TTC549 (cell line): ENCODE results near the gene FAM120C.

ENCODE experiments used
- FAIRE-seq: peaks from 2 replicates; lab custom pipeline; 2012; peaks lifted over from hg19 to GRCh38; lab: Jason Lieb, UNC

The FAM120C gene, protein sequence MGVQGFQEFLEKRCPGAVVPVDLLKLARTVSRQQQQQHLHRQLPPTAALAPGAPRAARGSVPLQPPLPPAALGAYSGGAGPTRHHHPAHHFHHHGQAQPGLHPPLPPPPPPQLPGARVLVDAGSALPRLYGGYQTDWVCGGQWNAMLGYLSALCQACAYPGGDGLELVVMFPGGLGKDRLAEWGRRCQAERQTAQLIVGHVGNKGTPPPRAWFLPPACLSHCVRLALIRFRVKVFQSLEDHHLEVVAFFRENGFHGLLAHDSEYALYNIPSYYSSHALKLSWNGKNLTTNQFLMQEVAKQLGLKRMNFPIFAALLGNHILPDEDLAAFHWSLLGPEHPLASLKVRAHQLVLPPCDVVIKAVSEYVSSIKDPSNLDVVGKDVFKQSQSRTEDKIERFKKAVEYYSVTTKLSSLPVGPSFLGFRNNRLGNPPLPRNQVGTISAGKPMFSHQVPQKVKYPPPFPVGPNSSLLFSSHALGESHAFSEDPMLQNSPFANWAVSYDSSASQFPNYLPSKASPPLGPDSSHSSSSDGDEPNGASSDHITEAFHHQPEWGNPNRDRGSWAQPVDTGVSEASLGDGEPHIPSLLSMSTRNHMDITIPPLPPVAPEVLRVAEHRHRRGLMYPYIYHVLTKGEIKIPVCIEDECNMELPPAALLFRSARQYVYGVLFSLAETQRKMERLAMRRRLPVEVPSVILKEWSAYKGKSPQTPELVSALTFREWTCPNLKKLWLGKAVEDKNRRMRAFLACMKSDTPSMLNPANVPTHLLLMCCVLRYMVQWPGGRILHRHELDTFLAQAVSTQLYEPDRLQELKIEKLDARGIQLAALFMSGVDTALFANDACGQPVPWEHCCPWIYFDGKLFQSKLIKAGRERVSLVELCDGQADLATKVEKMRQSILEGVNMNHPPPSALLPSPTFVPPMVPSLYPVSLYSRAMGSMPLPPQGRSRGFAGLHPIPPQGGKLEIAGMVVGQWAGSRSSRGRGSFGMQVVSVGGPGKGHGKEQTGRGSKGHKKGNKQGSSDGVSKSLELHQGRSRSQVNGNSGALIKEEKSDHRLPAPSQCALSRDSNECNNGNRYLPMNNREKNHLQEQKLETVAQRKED

DNA sequence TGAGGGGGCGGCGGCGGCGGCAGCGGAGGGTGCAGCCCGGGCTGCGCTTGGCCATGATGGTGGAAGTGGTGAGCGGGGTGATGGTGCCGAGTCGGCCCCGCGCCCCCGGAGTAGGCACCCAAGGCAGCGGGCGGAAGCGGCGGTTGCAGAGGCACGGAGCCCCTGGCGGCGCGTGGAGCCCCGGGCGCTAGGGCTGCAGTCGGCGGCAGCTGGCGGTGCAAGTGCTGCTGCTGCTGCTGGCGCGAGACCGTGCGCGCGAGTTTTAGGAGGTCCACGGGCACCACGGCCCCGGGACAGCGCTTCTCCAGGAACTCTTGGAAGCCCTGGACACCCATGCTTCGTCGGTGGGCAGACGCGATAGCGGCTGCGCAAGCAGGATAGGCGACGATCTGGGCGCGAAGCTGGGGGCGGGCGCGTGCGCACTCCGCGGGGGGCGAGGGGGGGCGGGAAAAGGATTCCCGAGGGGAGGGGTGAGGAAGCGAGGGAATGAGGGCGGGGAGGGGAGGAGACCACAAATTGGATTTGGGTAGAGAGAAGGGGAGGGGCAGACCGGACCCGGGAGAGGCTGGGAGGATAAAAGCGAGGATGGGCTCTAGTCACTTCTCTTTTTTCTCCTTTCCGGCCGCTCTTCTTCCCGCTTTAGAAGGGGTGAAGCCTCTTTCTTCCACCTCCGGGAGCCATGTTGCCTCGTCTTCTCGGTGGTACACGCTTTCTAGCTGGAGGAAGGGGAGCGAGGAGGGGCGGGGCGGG lies at the start of gene FAM120C:
FAM120C (minus strand) TSS at position 391 of the 750 bp plus-strand sequence; CDS start at position 335, 56 bp downstream.
- FAIRE-seq, result no peak

DNA sequence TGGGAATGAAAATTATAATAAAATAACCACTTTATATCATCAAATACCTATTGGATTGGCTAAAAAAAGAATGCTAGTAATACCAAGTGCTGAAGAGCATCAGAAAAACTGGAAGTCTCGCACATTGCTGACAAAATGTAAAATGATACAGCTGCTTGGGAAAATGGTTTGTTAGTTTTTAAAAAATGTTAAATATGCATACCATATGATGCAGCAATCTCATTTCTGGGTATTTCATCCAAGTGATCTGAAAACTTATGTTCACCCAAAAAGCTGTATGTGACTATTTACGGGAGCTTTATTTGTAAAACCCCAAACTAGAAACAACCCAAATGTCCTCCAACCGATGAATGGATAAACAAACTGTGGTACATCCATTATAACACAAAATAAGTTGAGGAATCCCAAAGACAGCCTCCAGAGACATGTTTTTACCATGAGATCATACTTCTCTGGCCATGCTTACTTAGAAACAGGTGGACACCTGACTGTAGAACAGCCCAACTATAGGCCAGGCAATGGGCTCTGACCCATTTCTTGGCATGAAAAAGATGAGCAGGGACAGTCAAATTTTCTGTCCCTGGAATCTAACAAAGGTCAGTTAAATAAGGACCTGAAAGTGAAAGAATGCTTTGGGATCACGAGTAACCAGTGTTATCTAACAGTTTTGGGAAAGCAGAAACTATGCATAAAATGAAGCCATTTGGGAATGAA lies 47.5 kb upstream of the FAM120C start:
- no peak for FAIRE-seq

DNA sequence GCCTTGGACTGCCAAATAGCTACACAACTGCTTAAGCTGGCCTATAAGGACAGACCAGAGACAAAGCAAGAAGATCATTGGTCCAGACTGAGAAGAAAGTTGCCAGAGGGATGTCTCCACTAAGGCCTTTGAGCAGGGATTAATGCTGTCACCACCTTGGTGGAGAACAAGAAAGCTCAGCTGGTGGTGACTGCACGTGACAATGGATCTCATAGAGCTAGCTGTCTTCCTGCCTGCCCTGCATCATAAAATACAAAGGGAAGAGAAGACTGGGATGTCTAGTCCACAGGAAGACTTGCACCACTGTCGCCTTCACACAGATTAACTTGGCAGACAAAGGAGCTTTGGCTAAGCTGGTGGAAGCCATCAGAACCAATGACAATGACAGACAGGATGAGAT lies 40.5 kb upstream of the FAM120C start:
- FAIRE-seq, result no peak

DNA sequence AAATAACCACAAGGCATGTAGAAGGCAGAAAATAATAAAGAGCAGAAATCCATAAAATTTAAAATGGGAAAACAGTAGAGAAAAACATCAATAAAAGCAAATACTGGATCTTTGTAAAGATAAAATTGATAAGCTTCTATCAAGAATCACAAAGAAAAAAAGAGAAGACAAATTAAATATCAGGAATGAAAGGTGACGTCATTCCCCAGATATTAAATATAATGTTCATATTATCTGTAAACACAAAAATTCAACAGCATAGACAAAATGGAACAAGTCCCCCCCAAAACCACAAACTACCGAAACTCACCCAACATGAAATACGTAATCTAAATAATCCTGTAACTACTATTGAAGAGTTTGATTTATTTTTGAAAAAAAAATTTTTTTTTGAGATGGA lies 30.5 kb upstream of the FAM120C start:
- FAIRE-seq, result no peak

DNA sequence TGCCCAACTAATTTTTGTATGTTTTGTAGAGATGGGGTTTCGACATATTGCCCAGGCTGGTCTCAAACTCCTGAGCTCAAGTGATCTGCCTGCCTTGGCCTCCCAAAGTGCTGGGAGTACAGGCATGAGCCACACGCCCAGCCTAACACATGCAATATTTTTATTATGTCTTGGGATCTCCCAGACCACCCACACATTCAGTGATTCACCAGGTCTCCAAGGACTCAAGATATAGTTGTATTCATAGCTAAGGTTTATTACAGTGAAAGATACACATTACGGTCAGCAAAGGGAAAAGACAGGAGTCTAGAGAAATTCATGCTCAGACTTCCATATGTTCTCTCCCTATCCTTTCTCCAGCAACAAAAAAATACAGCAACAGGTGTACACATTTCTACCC lies 25.5 kb upstream of the FAM120C start:
- FAIRE-seq, result no peak

DNA sequence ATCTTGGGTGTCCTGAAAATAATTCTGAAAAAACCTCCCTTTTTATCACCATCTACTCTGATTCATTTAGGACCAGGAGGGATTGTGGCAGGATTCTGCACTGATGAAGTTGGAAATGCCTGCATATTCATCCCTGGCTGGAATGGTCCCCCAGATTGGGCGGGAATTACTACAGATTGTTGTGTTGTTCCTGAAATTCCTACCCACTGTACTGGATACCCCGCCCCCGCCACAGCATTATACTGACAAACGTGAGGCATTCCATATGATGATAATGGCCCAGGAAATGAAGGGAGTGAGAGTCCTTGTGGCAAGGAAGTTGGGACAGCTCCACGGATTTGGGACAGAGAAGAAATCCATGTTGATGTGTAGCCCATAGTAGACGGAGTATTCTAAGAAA lies 15.2 kb upstream of the FAM120C start:
- no peak for FAIRE-seq

DNA sequence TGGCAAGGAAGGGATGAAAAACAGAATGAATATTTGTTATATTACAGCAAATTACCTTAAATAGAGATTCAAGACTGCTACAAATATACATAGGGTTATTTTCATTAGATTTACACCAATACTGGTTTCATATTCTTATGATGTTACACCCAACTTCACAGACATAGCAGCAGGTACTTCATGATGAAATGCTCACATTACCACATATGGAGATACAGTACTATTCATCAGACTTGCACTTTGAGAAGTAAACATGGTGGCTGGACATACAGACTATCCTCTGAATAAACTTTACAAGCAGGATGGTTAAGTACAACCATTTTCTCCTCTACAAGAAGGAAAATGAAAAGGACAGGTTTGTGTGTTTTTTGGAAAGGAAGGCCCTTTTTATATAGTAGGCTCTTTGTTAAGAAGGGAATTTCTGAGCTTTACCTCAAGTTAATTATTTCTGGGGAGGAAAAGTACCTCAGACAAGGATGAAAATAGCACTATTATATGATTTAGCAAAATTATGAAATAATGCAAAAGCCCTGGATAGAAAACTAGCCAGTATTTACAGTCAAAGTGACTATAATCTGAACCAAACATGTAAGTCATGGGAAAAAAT lies 12.0 kb upstream of the FAM120C start:
- no peak for FAIRE-seq

DNA sequence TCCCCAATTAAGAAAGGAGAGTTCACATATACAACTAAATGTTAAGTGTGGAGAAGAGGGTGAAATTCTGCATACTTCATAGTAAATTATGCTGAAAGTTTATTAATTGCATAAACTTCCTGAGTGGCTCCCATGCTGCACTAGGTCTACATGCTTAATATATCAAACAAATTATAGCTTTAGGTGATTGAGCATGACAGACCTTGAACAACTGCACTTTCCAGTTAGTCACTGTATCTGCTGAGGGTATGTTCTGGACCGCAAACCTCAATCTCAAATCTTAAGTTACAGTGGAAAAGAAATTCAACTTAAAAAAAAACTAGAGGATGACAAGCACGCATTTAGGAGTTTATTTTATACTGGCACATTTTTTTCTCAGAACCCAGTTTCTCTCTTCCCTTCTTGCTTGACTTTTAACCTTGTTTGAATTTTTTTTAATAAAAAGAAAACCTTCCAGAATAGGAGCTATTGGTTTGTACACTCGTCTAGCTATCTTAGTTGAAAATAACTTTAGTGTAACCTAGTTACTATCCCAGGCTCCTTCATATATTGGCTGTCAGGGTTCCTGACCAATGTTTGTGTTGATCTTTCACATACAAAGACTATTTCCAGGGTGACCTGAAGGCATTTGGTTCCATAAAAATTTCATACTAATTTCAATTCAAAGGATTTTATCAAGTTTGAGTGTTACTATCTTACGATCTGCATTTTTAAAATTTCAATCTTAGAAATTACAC lies 10.2 kb upstream of the FAM120C start:
- FAIRE-seq, result no peak

DNA sequence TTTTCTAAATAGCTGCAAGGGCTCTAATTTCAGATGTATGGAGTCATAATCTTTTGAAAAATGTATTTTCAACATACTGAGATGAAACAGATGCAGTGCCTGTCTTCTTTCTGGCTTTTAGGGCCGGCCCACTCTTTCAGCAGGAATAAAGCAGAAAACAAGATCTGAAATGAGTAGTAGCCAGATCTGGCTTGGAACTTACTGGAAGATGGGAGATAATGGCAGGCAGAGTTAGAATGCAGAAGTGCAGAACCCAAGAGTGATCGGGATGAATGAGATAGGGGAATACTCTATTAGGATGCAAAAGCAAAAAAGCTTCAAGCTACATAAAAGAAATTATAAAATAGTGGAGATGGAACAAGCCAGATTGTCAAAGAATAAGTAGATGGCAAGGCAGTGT lies 1.4 kb upstream of the FAM120C start:
- FAIRE-seq, result no peak

DNA sequence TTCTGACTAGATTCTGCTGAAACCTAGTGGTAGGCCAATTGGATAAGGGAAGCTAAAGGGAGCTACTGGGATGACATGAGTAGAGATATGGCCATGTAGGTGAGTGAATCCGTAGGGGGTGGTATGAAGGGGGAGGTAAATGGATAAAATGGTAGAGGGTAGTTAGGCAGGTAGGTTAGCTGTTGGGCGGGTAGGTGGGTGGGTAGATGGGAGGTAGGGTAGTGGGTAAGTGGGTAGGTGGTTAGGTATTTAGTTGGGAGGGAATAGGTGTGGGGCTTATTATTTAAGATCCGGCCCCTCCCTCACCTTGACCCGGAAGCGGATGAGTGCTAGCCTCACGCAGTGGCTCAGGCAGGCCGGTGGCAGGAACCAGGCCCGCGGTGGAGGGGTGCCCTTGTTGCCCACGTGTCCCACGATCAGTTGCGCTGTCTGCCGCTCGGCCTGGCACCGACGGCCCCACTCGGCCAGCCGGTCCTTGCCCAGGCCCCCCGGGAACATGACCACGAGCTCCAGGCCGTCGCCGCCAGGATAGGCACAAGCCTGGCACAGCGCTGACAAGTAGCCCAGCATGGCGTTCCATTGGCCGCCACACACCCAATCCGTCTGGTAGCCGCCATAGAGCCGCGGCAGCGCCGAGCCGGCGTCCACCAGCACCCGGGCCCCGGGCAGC lies 725 bp downstream of the FAM120C start:
- no peak for FAIRE-seq

DNA sequence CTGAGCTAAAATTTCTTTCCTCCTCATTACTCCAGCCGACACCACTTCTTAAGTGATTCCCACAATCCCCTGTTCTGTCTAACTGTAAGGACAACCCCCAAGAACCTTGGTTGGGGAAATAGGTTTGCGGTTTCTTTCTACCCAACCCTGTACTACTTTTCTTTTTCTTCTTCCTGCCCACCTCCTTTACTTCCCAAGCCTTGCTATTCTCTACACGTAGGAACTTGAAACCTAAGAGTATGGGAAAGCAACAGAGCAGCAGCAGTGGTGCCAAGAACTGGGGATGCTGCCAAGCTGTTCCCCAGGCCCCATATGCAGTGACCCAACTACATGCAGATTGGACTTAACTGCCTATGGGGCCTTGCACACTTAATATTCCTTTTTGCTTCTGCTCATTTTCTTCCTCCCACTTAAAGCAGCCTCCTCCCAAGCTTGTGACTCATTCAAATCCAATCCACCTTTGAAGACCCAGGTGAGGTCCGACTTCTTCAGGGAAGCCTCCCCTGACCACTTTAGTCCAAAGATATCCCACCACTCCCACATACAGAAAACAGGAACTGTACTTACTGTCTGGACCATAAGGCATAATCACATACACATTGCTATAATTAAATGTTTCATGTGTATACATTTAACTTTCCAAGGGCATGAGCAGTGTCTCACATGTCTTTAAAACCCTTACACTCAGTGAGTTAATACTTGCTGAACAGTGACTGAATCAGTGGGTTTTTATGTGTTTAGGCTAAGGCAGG lies 1.7 kb downstream of the FAM120C start:
- no peak for FAIRE-seq

DNA sequence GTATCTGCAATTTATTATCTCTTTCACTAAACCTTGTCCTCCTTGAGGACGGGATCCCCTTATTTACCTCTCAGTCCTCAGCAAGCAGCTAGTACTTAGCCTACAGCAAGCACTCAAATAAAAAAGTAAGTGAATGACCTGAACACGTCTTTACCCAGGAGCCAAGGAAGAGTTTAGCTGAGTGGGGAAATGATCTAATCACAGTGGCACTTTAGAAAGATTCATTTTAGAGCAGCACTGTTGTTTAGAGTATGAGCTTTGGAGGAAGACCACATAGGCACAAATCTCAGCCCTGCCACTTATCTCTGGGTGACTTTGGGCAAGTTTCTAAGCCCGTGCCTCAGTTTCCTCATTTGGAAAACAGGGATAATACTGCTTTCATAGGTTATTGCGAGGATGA lies 2.7 kb downstream of the FAM120C start:
- no peak for FAIRE-seq

DNA sequence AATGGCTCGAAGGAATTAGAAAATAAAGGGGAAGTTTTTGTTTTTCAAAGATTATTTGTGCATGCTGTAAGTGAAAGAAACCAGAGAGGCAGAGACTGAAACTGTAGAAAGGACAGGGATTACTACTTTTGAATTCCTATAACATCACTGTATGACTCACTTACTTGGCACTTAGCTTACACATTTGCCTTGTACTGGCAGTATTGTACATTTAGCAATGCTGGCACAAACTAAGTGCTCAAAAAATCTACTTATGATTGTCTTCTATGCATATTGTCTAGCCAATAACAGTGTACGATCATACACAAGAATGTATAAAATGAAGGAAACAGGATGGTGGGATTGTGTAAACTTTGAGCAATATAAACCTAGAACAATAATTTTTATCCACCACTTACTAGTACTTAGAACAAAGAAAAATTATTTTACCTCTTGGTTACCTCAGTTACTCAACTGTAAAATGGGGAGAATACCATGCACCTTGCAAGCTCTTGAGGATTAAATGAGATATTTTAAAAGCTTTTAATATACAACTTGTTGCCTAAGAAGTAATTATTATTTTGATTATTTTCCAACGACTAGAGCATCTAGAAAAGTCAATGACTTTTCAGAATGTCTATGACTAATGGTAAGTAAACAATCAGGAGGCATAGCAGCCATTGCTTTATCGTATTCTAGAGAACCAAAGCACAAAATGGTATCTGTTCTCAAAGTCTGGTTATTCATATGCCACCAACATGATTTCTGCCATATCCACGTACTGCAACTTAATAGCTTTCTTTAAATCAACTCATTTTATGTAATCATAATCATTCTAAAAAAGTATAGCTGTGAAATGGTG lies 4.7 kb downstream of the FAM120C start:
- no peak for FAIRE-seq

DNA sequence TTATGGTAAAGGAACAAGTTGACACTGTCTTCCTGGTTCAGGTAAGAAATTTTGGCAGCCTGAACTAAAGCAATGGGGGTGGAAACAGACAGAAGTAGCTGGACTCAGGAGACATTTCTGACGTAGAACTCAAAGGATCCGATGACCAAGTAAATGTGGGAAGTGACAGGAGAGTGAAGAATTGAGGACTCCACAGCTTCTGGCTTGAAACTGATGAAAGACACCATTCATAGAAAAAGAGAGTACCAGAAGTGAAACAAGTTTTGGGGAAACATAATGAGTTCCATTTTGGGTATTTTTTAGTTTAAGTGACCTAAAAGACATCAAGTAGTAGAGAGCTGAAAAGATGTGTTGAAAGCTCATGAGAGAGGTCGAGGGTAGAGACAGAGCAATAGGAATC lies 5.7 kb downstream of the FAM120C start:
- no peak for FAIRE-seq

DNA sequence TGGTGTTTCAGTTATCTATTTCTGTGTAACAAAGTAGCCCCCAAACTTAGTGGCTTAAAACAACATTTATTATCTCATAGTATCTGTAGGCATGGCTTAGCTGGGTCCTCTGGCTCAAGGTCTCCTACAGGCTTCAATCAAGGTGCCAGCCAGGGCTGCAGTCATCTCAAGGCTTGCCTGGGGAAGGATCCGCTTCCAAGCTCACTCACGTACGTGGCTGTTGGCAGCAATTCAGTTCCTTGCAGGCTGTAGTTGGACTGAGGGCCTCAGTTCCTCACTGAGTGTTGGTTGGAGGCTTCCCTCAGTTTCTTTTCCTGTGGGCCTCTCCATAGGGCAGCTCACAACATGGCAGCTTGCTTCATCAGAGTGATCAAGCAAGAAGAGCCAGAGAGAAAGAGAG lies 9.3 kb downstream of the FAM120C start:
- FAIRE-seq, result no peak

DNA sequence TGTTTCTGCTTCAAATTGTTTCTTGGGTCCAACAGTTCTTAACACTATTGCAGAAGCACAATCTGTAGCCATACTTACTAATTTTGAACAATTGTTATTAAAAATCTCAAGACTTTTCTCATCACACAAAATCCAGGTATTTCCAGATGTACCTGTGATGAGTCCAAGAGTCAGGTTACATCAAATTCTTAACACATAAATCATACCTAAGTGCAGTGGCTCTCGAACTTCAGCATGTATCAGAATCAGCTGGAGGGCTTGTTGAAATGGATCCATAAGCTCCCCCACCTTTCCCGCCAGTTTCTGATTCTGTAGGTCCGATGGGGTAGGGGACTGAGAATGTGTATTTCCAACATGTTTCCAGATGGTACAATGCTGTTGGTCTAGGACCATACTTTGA lies 10.6 kb downstream of the FAM120C start:
- FAIRE-seq, result no peak

DNA sequence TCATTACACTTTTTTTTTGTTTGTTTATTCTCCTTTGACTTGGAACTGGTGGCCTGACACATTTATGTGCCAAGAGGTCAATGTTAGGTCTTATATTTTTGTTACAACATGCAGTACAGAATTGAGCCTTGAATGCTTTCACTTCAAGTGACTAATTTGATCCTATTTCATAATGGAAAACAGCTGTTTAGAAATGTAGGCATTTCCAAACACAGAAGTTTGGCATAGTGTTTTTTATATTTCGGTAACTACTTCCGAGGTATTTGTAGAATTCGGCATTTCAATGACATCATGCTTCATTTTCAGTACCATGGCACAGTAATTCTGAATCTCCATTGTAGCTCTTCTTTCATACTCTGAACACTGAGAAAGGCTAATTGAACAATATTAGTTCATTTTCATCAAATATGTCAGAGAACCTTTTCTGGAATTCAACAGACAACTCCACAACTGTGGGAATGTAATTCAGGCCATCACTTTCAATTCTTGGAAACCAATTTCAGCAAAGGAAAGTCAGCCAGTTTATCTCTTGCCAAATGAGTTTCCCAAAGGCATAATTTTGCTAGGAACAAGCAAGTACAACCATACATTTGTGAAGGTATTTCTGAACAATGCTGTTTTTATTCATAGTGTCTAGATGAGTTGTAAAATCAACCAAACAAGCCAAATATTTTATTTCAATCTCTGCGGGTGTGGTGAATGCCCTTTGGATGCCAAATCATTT lies 11.4 kb downstream of the FAM120C start:
- no peak for FAIRE-seq

DNA sequence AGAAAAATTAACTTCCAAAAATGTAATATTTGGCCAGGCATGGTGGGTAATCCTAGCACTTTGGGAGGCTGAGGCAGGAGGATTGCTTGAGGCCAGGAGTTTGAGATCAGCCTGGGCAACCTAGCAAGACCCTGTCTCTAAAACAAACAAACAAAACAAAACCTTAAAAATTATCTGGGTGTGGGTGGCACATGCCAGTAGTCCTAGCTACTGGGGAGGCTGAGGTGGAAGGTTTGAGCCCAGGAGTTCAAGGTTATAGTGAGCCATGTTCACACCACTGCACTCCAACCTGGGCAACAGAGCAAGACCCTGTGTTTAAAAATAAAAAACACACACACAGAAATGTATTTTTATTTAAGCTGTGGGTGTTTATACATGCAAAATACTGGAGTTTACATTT lies 12.0 kb downstream of the FAM120C start:
- FAIRE-seq, result no peak
